Fibroblast of lung (primary cell): ENCODE data around the gene FAM13A. TPM values are rescaled to one million over a fixed set of nuclear protein-coding genes. Genes with fewer than 3 reads are reported as not detected.

Experiments
- DNase-seq, 2 donors: peaks; one replicate each; pipeline versions ENCODE4 v3.0.0 to v3.0.0-alpha.2; 2010; ENCODE audit warnings: low read depth in 2 of 2
- H2AFZ ChIP-seq: 2 replicates; pipeline ENCODE4 v1.5.1; 2012; ENCODE audit warnings: low read length, control low read depth, inconsistent platforms
- H3K27ac ChIP-seq: 2 replicates; pipeline ENCODE4 v1.5.1; 2011; ENCODE audit warnings: low read length, control low read depth; ENCODE audit not compliant: insufficient read depth
- H3K27me3 ChIP-seq: 2 replicates; pipeline ENCODE4 v1.5.1; 2011; ENCODE audit warnings: mild to moderate bottlenecking, low read length; ENCODE audit not compliant: control insufficient read depth, insufficient read depth
- H3K36me3 ChIP-seq: 2 replicates; pipeline ENCODE4 v1.5.1; 2011; ENCODE audit warnings: low read length; ENCODE audit not compliant: control insufficient read depth, insufficient read depth
- H3K4me1 ChIP-seq: 2 replicates; pipeline ENCODE4 v1.5.1; 2011; ENCODE audit warnings: low read length; ENCODE audit not compliant: control insufficient read depth, insufficient read depth; ENCODE audit errors: extremely low read depth
- H3K4me2 ChIP-seq: 2 replicates; pipeline ENCODE4 v1.5.1; 2011; ENCODE audit warnings: low read length, control low read depth; ENCODE audit not compliant: insufficient read depth; ENCODE audit errors: extremely low read depth
- H3K4me3 ChIP-seq, 4 experiments: fragments of 200-600 bp in 1 of 4; sonication (generic) in 1 of 4; replicated peaks in 1 of 4; 2 replicates each; pipeline ENCODE4 v1.5.1; 2011 to 2016; ENCODE audit warnings: low read length in 4 of 4, low read depth in 3 of 4, mild to moderate bottlenecking in 3 of 4, control low read depth in 2 of 4, inconsistent platforms in 1 of 4, mixed read lengths in 1 of 4; ENCODE audit not compliant: insufficient read depth in 1 of 4; ENCODE audit errors: control extremely low read depth in 1 of 4
- H3K79me2 ChIP-seq: 2 replicates; pipeline ENCODE4 v1.5.1; 2012; ENCODE audit warnings: mild to moderate bottlenecking, low read length, inconsistent platforms; ENCODE audit not compliant: control insufficient read depth, insufficient read depth
- H3K9ac ChIP-seq: 2 replicates; pipeline ENCODE4 v1.5.1; 2011; ENCODE audit warnings: mild to moderate bottlenecking, low read length, control low read depth; ENCODE audit not compliant: insufficient read depth
- H3K9me3 ChIP-seq: 2 replicates; pipeline ENCODE4 v1.5.1; 2012; ENCODE audit warnings: low read depth, low read length; ENCODE audit not compliant: control insufficient read depth, insufficient read depth
- H4K20me1 ChIP-seq: 2 replicates; pipeline ENCODE4 v1.5.1; 2011; ENCODE audit warnings: low read length; ENCODE audit not compliant: control insufficient read depth, insufficient read depth; ENCODE audit errors: extremely low read depth
- EZH2 ChIP-seq: IDR thresholded peaks from 2 replicates; pipeline ENCODE4 v1.5.1; 2012; ENCODE audit warnings: low read length, control low read depth, mild to moderate bottlenecking; ENCODE audit errors: missing control alignments
- polyA plus RNA-seq, 2 donors: library from polyadenylated mRNA; depleted of rRNA in 1 of 2; stranded (reverse) in 1 of 2; unstranded in 1 of 2; fragments of >200 nt; gene quantifications; 2 replicates each; pipeline ENCODE4 v1.2.1, GENCODE V29; 2011 to 2012; ENCODE audit warnings: missing spikeins in 1 of 2
- total RNA-seq: library from RNA; depleted of rRNA; stranded (reverse); fragments of >200 nt; gene quantifications from 2 replicates; pipeline ENCODE4 v1.2.1, GENCODE V29; 2014
- TF ChIP-seq, protein P1 (sequence below), 2 donors: IDR thresholded peaks in 1 of 2; conservative IDR thresholded peaks in 1 of 2; 1 replicate in 1 of 2; 2 replicates in 1 of 2; pipeline ENCODE4 v1.5.1; 2011 to 2012; ENCODE audit warnings: low read length in 2 of 2, control low read depth in 1 of 2, inconsistent platforms in 1 of 2, low read depth in 1 of 2, mild to moderate bottlenecking in 1 of 2

FAM13A gene
- total and polyA plus RNA-seq, 2 donors (not counting 1 experiment from before 2014, with no cell fraction given), result 14.3 to 23.9 TPM

DNA sequence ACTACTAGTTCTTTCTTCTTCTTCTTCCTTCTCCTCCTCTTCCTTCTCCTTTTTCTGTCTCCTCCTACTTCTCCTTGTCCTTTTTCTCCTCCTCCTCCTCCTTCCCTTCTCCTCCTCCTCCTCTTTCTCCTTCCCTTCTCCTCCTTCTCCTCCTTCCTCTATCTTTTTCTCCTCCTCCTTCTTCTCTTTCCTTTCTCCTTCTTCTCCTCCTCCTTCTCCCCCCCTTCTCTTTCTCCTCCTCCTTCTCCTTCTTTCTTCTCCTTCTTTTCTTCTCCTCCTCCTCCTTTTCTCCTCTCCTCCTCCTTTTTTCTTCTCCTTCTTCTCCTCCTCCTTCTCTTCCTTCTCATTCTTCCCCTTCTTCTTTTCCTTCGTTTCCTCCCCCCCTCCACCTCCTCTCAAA is 337.6 kb downstream of the FAM13A start:
- DNase-seq, result no peak
- H3K4me1 ChIP-seq, result no peaks in the 10 kb centered on the region
- H2AFZ ChIP-seq, result no peak overlapping the region
- TF ChIP-seq EZH2, result no peak
- H4K20me1 ChIP-seq, result no peaks in the 10 kb centered on the region
- H3K9me3 ChIP-seq, result no peaks in the 10 kb centered on the region
- no peaks in the 10 kb centered on the region for H3K27me3 ChIP-seq
- no peaks in the 10 kb centered on the region for H3K79me2 ChIP-seq
- H3K9ac ChIP-seq, result no peak overlapping the region
- no peak overlapping the region for H3K4me2 ChIP-seq
- no peak overlapping the region for H3K27ac ChIP-seq
- H3K36me3 ChIP-seq, result peaks cover 4% of the 10 kb centered on the region
- H3K4me3 ChIP-seq, result no peak overlapping the region

DNA sequence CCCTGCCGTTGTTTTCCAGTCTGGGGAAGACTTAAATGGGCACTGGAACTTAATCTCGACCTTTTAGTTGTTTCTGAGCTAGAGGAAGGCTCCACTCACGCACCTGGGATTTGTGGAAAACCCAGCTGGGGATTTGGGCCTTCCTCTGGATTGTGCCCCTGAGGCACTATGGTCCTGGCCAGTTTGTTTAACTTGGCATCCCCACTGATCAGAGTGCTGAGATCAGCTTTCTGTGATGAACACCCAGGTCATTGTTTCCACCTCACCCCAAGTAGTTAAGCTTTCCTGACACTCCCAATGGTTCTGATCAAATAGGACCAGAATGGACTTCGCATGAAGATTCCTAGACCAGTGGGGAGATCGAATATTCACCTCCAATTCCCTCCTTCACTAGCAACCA is 338.9 kb downstream of the FAM13A start:
- no peaks in the 10 kb centered on the region for H4K20me1 ChIP-seq
- no peak for DNase-seq

DNA sequence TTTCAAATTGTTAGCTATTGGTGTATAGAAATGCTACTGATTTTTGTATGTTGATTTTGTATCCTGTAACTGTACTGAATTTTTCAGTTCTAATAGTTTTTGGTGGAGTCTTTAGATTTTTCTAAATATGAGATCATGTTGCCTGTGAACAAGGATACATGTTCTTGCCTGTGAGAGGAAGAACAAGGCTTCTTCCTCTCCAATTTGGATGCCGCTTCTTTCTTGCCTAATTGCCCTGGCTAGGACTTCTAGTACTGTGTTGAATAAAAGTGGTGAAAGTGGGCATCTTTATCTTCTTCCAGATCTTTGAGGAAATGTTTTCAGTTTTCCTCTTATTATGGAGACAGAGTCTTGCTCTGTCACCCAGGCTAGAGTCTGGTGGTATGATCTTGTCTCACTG is 343.2 kb downstream of the FAM13A start:
- H3K4me3 ChIP-seq, result no peak overlapping the region
- H3K4me1 ChIP-seq, result no peaks in the 10 kb centered on the region
- no peaks in the 10 kb centered on the region for H4K20me1 ChIP-seq
- no peak overlapping the region for H3K27ac ChIP-seq
- no peak overlapping the region for H3K9ac ChIP-seq
- no peaks in the 10 kb centered on the region for H3K9me3 ChIP-seq
- H2AFZ ChIP-seq, result no peak overlapping the region
- no peak for TF ChIP-seq EZH2
- TF ChIP-seq, protein P1, sequence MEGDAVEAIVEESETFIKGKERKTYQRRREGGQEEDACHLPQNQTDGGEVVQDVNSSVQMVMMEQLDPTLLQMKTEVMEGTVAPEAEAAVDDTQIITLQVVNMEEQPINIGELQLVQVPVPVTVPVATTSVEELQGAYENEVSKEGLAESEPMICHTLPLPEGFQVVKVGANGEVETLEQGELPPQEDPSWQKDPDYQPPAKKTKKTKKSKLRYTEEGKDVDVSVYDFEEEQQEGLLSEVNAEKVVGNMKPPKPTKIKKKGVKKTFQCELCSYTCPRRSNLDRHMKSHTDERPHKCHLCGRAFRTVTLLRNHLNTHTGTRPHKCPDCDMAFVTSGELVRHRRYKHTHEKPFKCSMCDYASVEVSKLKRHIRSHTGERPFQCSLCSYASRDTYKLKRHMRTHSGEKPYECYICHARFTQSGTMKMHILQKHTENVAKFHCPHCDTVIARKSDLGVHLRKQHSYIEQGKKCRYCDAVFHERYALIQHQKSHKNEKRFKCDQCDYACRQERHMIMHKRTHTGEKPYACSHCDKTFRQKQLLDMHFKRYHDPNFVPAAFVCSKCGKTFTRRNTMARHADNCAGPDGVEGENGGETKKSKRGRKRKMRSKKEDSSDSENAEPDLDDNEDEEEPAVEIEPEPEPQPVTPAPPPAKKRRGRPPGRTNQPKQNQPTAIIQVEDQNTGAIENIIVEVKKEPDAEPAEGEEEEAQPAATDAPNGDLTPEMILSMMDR (conservative IDR thresholded peaks at IDR 0.05 in 1 of 2, IDR thresholded peaks at IDR 0.05 in 1 of 2; ENCODE audit: low read depth in 1 of 2, low read length in 2 of 2), result no peak
- peaks cover 1% of the 10 kb centered on the region for H3K36me3 ChIP-seq
- no peaks in the 10 kb centered on the region for H3K79me2 ChIP-seq
- DNase-seq, result no peak
- H3K27me3 ChIP-seq, result no peaks in the 10 kb centered on the region
- H3K4me2 ChIP-seq, result no peak overlapping the region

More for the DNA sequence above, 338.9 kb downstream of the FAM13A start:
- TF ChIP-seq, protein P1 (conservative IDR thresholded peaks at IDR 0.05 in 1 of 2, IDR thresholded peaks at IDR 0.05 in 1 of 2; ENCODE audit: low read depth in 1 of 2, low read length in 2 of 2), result no peak
- TF ChIP-seq EZH2, result no peak
- Histone ChIP-seq H3K27ac (no peak overlapping the region), H3K9me3 (no peaks in the 10 kb centered on the region), H3K9ac (no peak overlapping the region), H3K4me1 (no peaks in the 10 kb centered on the region), H3K79me2 (no peaks in the 10 kb centered on the region), H3K36me3 (peaks cover 4% of the 10 kb centered on the region), H3K27me3 (no peaks in the 10 kb centered on the region), H2AFZ (no peak overlapping the region), H3K4me3 (no peak overlapping the region), H3K4me2 (no peak overlapping the region)
